ENCODE measurements around the gene ENSA.
A peak's percentile ranks its signal among the peaks of the same experiment; 100 is the strongest.
"Not testable (repeated sequence)": the region's sequence is repeated elsewhere in the genome, so short reads cannot be mapped to it uniquely, and the experiment has no call there.

Gene ENSA

GRCh38 chr1:150575072-150575489, 54.3 kb downstream of the ENSA start:
- FAIRE-seq (no peak), DNase-seq (ENCODE audit: insufficient read length, low spot score) (no peak)
- TF ChIP-seq POLR2A (IDR thresholded peaks at IDR 0.05; ENCODE audit: low read depth, low read length): no peak; the same call in 1 of the 2 replicates
- no peak for TF ChIP-seq POLR2AphosphoS5 (IDR thresholded peaks at IDR 0.05; ENCODE audit: low read depth, low read length)
- no peak for TF ChIP-seq TAF1 (IDR thresholded peaks at IDR 0.05; ENCODE audit: low read depth, low read length)
- TF ChIP-seq POU2F2 (IDR thresholded peaks at IDR 0.05; ENCODE audit: low read depth, low read length): no peak
- TF ChIP-seq SPI1 (IDR thresholded peaks at IDR 0.05; ENCODE audit: low read depth, low read length): no peak
- TF ChIP-seq PAX5 (IDR thresholded peaks at IDR 0.05; ENCODE audit: insufficient read depth, low read length, severe bottlenecking): no peak

- DNase-seq (ENCODE audit: insufficient read length, low spot score) (no peak), FAIRE-seq (no peak)
These were observed 54.9 kb downstream of the ENSA start for GRCh38 chr1:150574260-150575071.

GRCh38 chr1:150573648-150574071, 55.8 kb downstream of the ENSA start:
- not testable (repeated sequence) for FAIRE-seq

More at GRCh38 chr1:150574260-150575071, 54.9 kb downstream of the ENSA start:
- TF ChIP-seq POLR2A (IDR thresholded peaks at IDR 0.05; ENCODE audit: low read depth, low read length): peak; percentile 81
- no peak for TF ChIP-seq TAF1 (IDR thresholded peaks at IDR 0.05; ENCODE audit: low read depth, low read length)
- TF ChIP-seq PAX5 (IDR thresholded peaks at IDR 0.05; ENCODE audit: insufficient read depth, low read length, severe bottlenecking): no peak
- TF ChIP-seq POU2F2 (IDR thresholded peaks at IDR 0.05; ENCODE audit: low read depth, low read length): no peak
- TF ChIP-seq POLR2AphosphoS5 (IDR thresholded peaks at IDR 0.05; ENCODE audit: low read depth, low read length): peak; percentile 78; the same call in 1 of the 2 replicates
- TF ChIP-seq SPI1 (IDR thresholded peaks at IDR 0.05; ENCODE audit: low read depth, low read length): no peak

GRCh38 chr1:150572918-150573647, 56.3 kb downstream of the ENSA start:
- DNase-seq (ENCODE audit: insufficient read length, low spot score) (no peak), FAIRE-seq (peak; percentile 55)
- no peak for TF ChIP-seq TAF1 (IDR thresholded peaks at IDR 0.05; ENCODE audit: low read depth, low read length)
- no peak for TF ChIP-seq PAX5 (IDR thresholded peaks at IDR 0.05; ENCODE audit: insufficient read depth, low read length, severe bottlenecking)
- no peak; the same call in 1 of the 2 replicates for TF ChIP-seq POU2F2 (IDR thresholded peaks at IDR 0.05; ENCODE audit: low read depth, low read length)
- peak; percentile 85 for TF ChIP-seq POLR2AphosphoS5 (IDR thresholded peaks at IDR 0.05; ENCODE audit: low read depth, low read length)
- peak; percentile 83 for TF ChIP-seq POLR2A (IDR thresholded peaks at IDR 0.05; ENCODE audit: low read depth, low read length)
- TF ChIP-seq SPI1 (IDR thresholded peaks at IDR 0.05; ENCODE audit: low read depth, low read length): peak; percentile 87

More at GRCh38 chr1:150573648-150574071, 55.8 kb downstream of the ENSA start:
- DNase-seq (ENCODE audit: insufficient read length, low spot score): not testable (repeated sequence)

Data from GM12891 (cell line).